GM18951 (cell line): Measurements from ENCODE around the gene GMCL1.
A peak's percentile ranks its signal among the peaks of the same experiment; 100 is the strongest.

Experiments
- POLR2A ChIP-seq: IDR thresholded peaks from 4 replicates; pipeline ENCODE4 v1.6.1; 2011; ENCODE audit warnings: mild to moderate bottlenecking; ENCODE audit not compliant: insufficient read length, insufficient read depth; ENCODE audit errors: extremely low read depth
- in situ Hi-C: fragments of 300-500 bp; cut with MboI; formaldehyde crosslinking; loops from one replicate; pipeline ENCODE4 v1.12.0; 2022; ENCODE audit warnings: low sequenced_read_pairs, mixed read lengths, inconsistent platforms; ENCODE audit not compliant: unreplicated experiment

GMCL1 gene

GRCh38 chr2:69844560-69844959 is 15.1 kb downstream of the GMCL1 start:
- no peak for TF ChIP-seq POLR2A
- in situ Hi-C loops, result no loop called here

DNA sequence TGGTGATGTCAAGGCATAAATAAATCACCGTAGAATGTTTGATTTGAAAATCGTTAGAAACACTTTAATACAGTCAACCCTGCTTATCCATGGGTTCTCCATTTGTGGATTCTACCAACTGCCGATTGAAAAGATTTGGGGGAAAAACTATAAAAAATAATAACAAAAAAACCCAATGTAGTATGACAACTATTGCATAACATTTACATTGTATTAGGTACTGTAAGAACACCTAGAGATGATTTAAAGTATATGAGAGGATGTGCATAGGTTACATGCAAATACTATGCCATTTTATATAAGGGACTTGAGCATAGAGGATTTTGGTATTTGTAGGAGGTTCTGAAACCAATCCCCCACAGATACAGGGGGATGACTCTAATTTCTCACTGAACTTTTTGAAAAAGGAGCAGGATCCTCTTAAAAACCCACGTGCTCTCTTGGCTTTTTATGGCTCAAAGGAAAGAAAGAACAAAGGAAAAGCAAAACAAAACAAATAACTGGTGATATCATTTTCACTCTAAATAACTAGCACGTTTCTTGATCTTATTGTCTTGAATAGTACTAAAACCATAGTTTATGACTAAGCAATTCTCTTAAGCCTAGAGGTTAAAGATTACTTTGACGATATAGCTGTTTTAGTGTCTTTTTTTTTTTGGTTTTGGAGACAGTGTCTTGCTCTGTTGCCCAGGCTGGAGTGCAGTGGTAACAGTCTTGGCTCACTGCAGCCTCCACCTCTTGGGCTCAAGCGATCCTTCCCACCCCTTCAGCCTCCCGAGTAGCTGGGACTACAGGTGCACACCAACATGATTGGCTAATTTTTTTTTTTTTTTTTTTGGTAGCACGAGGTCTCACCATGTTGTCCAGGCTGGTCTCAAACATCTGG is 17.0 kb downstream of the GMCL1 start:
- TF ChIP-seq POLR2A, result no peak
- in situ Hi-C loops, result no loop called here

DNA sequence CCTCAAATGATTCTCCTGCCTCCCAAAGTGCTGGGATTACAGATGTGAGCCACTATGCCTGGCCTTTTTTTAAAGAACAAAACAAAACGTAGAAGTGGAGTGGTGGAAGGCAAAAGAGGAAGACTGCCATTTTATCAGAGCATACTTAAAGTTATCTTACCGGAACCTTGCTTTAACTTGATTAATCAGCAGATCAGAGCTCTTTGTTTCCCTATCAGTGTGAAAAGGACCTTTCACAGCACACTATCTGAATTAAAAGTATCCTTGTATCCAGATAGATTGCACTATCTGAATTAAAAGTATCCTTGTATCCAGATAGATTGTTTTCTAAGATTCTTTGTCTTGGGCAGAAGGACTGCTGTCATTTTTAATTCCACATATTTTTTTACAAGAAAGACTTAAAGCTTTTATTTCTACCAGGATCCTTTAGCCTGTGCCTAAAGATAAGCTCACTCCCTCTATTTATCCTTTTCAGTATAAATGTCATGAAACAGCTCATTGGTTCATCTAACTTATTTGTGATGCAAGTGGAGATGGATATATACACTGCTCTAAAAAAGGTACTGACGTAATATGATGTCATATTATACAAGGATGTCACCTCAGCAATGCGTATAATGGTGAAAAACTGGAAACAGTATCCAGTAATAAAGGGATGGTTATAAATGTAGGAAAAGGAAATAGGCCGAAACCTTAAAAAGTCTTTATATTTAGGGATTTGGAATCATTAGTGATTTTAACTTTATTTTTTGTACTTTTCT is 17.8 kb downstream of the GMCL1 start:
- in situ Hi-C loops, result no loop called here
- TF ChIP-seq POLR2A, result no peak

DNA sequence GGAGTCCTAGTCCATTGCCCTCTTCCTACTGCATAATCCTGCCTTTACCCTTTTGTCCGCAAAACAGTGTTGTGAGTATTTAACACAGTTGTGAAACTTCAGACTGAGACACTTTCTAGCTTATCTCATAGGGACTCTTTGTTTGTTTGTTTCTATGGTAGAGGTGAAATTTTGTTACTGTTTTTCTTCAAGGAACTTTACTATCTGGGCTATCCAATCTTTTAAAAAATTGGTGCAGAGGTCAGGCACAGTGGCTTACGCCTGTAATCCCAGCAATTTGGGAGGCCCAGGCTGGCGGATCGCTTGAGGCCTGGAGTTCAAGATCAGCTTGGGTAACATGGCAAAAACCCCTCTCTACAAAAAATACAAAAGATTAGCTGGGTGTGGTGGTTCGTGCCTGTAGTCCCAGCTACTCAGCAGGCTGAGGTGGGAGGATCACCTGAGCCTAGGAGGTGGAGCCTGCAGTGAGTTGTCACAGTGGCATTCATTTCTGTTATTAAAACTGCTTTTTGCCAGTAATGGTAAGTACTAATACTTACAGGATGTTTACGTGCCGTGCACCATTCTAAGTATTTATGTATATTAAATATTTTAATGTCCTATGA is 18.8 kb downstream of the GMCL1 start:
- TF ChIP-seq POLR2A, result no peak
- in situ Hi-C loops, result no loop called here

DNA sequence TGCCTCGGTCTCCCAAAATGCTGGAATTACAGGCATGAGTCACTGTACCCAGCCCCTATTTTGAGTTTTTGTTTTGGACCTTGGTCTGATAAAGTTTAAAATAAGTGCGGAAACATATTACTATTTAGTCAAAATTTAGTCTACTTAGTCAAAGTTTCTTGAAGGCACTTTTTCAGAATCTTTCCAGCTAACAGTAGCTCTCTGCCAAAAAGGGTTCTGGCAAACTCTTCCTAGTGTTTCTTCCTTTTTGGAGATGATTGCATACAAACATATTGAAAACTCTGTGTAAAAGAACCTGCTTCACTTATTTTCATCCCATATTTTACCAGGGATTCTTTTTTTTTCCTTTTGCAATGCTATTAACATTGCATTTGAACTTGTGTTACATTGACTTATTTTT is 28.8 kb downstream of the GMCL1 start:
- no peak for TF ChIP-seq POLR2A
- in situ Hi-C loops, result no loop called here

DNA sequence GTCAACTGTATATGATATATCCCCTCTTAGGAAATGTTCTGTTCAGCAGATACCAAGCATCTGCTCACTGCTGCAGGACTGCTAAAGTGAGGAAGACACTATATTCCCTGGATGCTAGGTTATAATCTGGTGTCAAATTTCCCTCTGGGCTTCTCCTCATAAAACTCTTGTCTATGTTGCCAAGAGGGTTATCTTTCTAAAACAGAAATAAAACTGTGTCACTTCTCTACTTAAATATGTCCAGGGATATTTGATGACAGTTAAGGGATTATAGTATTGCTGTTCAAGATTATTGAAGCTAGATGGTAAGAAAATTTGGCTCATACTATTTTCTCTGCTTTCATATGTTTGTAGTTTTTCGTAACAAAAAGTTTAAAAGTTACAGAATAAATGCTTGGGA is 33.8 kb downstream of the GMCL1 start:
- TF ChIP-seq POLR2A, result no peak
- in situ Hi-C loops, result no loop called here

DNA sequence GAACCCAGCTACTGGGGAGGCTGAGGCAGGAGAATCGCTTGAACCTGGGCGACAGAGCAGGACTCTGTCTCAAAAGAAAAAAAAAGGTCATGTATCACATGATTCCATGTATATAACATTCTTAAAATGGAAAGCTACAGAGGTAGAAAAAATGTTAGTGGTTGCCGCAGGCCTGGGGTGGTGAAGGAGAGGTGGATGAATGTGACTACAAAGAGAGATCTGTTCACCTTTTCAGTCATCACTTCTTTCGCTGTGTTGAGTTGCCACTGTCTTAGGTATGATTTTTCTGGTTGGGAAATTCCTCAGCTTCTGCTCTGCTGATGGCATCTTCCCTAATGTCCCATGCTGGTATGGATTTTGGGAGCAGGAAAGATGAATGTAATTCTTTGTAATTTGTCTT is 59.0 kb downstream of the GMCL1 start:
- no peak for TF ChIP-seq POLR2A
- in situ Hi-C loops, result no loop called here

DNA sequence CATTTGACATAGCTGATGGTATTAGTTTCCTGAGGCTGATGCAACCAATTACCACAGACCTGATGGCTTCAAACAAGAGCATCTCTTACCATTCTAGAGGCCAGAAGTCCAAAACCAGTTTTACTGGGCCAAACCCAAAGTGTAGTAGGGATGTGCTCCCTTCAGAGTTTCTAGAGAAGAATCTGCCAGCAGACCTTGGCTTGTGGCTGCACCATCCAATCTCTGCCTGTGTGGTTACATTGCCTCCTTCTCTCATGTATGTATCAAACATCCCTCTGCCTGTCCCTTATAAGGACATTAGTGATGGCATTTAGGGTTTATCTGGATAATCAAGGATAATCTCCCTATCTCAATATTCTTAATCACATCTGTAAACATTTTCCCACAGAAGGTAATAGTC is 59.8 kb downstream of the GMCL1 start:
- TF ChIP-seq POLR2A, result no peak
- in situ Hi-C loops, result no loop called here

- in situ Hi-C loops, result loop anchor here (10.0 kb wide), 1 partner anchor 166 kb away; no protein-coding TSS in a partner anchor
- TF ChIP-seq POLR2A, result no peak
Observed at GRCh38 chr2:69890881-69891280, 61.4 kb downstream of the GMCL1 start.

GRCh38 chr2:69892838-69893424 is 63.5 kb downstream of the GMCL1 start:
- in situ Hi-C loops, result loop anchor here (10.0 kb wide), 1 partner anchor 168 kb away; no protein-coding TSS in a partner anchor

GRCh38 chr2:69893684-69894551 is 64.5 kb downstream of the GMCL1 start, which contains the start of gene SNRNP27:
TSS of gene SNRNP27 (plus strand) at chr2:69893956. CDS start at chr2:69893985, 29 bp downstream.
- in situ Hi-C loops, result loop anchor here (10.0 kb wide), 1 partner anchor 169 kb away; no protein-coding TSS in a partner anchor
- TF ChIP-seq POLR2A, result peak; percentile 74

GRCh38 chr2:69894737-69895136 is 65.3 kb downstream of the GMCL1 start:
- in situ Hi-C loops, result loop anchor here (10.0 kb wide), 1 partner anchor 170 kb away; no protein-coding TSS in a partner anchor
